ENCODE measurements around the gene USP3. TPM values are rescaled to one million over a fixed set of nuclear protein-coding genes. Genes with fewer than 3 reads are reported as not detected.

USP3 gene
- total and polyA plus RNA-seq, 2 of the 13 experiments (the other 11 are each of a cell fraction or from before 2014, with no cell fraction given): 14.3 to 61.2 TPM

- no peak for TF ChIP-seq DMTF1 (CRISPR knock-in tag; IDR thresholded peaks at IDR 0.05)
- no peak for TF ChIP-seq PHF8 (CRISPR knock-in tag; IDR thresholded peaks at IDR 0.05)
- peak; percentile 53; the same call in 1 of the 2 replicates for TF ChIP-seq HNF4G (IDR thresholded peaks at IDR 0.05; ENCODE audit: borderline replicate concordance, low read depth, low read length)
- peak; percentile 38; the same call in 1 of the 2 replicates for TF ChIP-seq HNF4G (CRISPR knock-in tag; IDR thresholded peaks at IDR 0.05; ENCODE audit: borderline replicate concordance, low read depth)
- no peak; the same call in 1 of the 2 replicates for TF ChIP-seq ZNF460 (CRISPR knock-in tag; IDR thresholded peaks at IDR 0.05; ENCODE audit: borderline replicate concordance)
- TF ChIP-seq TAF15 (IDR thresholded peaks at IDR 0.05; ENCODE audit: low read depth, low read length, poor library complexity, severe bottlenecking): no peak
- TF ChIP-seq ZFP62 (CRISPR knock-in tag; IDR thresholded peaks at IDR 0.05): no peak
- TF ChIP-seq ZNF251 (CRISPR knock-in tag; IDR thresholded peaks at IDR 0.05): no peak
- no peak for TF ChIP-seq NFKBIZ (CRISPR knock-in tag; IDR thresholded peaks at IDR 0.05)
- TF ChIP-seq DR1 (CRISPR knock-in tag; IDR thresholded peaks at IDR 0.05): no peak
- no peak for TF ChIP-seq CSRNP1 (CRISPR knock-in tag; IDR thresholded peaks at IDR 0.05)
- no peak for TF ChIP-seq ZNF280B (CRISPR knock-in tag; IDR thresholded peaks at IDR 0.05; ENCODE audit: borderline replicate concordance)
- no peak for TF ChIP-seq ZNF432 (CRISPR knock-in tag; IDR thresholded peaks at IDR 0.05; ENCODE audit: borderline replicate concordance)
- no peak for TF ChIP-seq ZNF121 (CRISPR knock-in tag; IDR thresholded peaks at IDR 0.05)
- no peak for TF ChIP-seq ZNF496 (CRISPR knock-in tag; IDR thresholded peaks at IDR 0.05; ENCODE audit: insufficient replicate concordance)
- no peak for TF ChIP-seq ZNF343 (CRISPR knock-in tag; IDR thresholded peaks at IDR 0.05)
- TF ChIP-seq ZNF615 (CRISPR knock-in tag; IDR thresholded peaks at IDR 0.05; ENCODE audit: borderline replicate concordance): no peak
- no peak for TF ChIP-seq PAWR (CRISPR knock-in tag; IDR thresholded peaks at IDR 0.05; ENCODE audit: borderline replicate concordance)
- 0 out of 2 replicates have a peak, but pooled peaks have one; percentile 26 for TF ChIP-seq MTERF4 (CRISPR knock-in tag; IDR thresholded peaks at IDR 0.05)
- TF ChIP-seq ZBTB3 (CRISPR knock-in tag; IDR thresholded peaks at IDR 0.05; ENCODE audit: borderline replicate concordance, low read depth): no peak
- no peak for TF ChIP-seq ZNF234 (CRISPR knock-in tag; conservative IDR thresholded peaks at IDR 0.05)
- TF ChIP-seq ZNF552 (CRISPR knock-in tag; IDR thresholded peaks at IDR 0.05; ENCODE audit: borderline replicate concordance): no peak
Observed at GRCh38 chr15:63473007-63473748, 31.2 kb upstream of the USP3 start (continued).

All from HepG2 (cell line).